Measurements from ENCODE around the gene METAP1D.

- TF ChIP-seq CTCF (IDR thresholded peaks at IDR 0.05) (no peak), POLR2A (IDR thresholded peaks at IDR 0.05) (no peak), POLR2AphosphoS5 (IDR thresholded peaks at IDR 0.05) (no peak)
These were observed 101.4 kb downstream of the METAP1D start for GRCh38 chr2:172100935-172101820.

Data from breast epithelium (tissue), 3 donors.